ENCODE data around the gene MYO1D.
"Not testable (repeated sequence)": the region's sequence is repeated elsewhere in the genome, so short reads cannot be mapped to it uniquely, and the experiment has no call there.

Gene MYO1D

DNA sequence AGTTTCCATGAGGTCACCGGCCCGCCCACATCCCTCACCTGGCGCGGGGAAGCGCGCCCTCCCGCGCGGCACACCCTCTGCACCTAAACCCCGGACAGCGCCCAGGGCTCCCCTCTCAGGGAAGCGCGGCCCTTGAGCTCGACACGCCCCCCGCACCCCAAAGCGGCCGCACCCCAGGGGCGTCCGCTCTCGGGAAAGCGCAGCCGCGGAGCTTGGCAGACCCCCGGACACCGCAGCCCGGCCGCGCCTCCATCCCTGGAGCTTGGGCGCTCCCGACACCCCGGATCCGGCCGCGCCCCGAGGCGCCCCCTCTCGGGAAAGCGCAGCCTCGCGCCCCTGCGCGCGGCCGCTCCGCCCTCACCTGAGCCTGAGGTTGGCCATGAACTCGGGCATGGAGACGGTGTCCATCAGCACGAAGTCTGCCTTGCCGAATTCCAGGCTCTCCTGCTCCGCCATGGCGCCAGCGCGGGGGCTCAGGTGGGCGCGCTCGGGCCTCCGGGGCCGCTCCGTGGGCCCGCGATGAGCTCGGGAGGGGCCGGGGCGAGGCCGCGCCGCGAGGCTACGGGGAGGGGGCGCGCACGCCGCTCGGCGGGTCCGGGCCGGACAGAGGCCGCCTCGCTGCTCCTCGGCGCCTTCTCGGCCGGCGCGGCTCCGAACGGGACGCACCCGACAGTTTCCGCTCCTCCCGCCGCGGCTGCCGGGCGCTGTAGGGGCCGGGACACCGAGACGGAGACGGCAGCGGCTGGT lies at the start of gene MYO1D:
MYO1D (minus strand) TSS at position 708 of the 747 bp plus-strand sequence; CDS start at position 456, 252 bp downstream.
- no peak for FAIRE-seq

GRCh38 chr17:32926183-32926582 lies 49.3 kb upstream of the MYO1D start:
- no peak for FAIRE-seq

DNA sequence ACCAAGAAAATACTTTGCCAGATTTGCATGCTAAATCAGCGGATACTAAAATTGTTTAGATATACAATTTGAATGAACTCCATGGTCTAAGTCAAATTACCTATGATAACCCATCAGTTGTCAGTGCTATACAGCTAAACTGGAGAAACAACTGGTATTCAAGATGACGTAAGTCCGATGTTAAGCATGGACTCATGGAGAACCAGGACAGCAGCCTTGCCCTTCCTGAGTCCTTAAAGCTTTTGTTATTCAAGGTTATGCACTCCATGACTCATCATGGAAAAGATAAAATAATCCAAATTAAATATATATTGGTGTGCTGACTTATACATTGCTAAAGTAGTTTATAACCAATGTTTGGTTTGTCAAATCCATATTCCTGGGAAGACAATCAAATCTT lies 47.0 kb upstream of the MYO1D start:
- not testable (repeated sequence) for FAIRE-seq

DNA sequence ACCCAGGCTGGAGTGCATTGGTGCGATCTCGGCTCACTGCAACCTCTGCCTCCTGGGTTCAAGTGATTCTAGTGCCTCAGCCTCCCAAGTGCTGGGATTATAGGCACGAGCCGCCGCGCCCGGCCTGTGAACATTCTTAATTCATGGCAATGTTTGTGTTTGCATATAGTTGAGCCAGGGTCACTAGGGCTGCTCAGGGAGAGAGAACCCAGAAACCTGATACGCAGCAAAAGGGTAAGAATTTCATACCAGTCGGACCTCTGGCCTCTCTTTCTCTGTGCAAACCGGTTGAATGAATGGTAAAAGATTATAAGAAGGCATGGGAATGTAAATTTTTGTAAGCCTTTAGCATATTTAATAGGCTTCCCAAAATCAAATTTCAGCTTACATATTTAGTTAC lies 44.1 kb upstream of the MYO1D start:
- no peak for FAIRE-seq

- FAIRE-seq: no peak
Observed at GRCh38 chr17:32920293-32920692, 43.4 kb upstream of the MYO1D start.

- not testable (repeated sequence) for FAIRE-seq
Observed at GRCh38 chr17:32919876-32920275, 43.0 kb upstream of the MYO1D start.

GRCh38 chr17:32917842-32918241 lies 40.9 kb upstream of the MYO1D start:
- FAIRE-seq: no peak

DNA sequence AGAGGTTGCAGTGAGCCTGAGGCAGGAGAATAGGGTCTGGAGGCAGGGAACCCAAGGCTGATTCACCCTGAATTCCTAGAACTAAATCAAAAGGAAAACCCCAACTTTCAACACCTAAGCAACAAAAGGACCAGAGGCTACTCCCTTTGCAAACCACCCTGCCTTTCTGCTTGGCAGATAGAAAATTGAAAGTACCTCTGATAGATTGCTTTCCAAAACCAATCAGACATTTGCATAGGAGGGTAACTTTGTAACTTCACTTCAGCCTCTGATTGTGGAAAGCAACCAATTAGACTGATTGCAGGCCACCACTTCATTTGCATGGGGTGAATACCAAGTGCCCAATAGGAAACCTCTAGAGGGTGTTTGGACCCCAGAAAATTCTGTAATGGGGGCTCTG lies 40.2 kb upstream of the MYO1D start:
- FAIRE-seq: no peak

- no peak for FAIRE-seq
Observed at GRCh38 chr17:32916134-32916533, 39.2 kb upstream of the MYO1D start.

DNA sequence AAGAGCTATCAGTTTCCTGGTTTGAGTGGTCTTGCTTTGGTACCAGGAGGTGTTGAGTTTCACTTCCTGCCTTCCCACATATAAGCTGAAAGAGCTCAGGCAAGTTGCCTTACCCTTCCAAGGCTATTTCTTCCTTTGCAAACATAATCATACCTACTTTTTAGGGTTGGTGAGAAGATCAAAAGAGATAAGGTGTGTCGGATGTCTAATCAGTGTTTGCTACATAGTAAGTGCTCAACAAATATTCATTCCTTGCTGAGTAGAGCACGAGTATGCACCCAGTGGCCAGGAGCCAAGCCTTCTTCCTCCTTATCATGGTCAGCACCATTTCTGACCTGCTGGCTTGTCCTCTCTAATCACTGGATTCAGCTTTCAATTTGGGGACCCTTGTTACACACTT lies 38.3 kb upstream of the MYO1D start:
- FAIRE-seq: no peak

DNA sequence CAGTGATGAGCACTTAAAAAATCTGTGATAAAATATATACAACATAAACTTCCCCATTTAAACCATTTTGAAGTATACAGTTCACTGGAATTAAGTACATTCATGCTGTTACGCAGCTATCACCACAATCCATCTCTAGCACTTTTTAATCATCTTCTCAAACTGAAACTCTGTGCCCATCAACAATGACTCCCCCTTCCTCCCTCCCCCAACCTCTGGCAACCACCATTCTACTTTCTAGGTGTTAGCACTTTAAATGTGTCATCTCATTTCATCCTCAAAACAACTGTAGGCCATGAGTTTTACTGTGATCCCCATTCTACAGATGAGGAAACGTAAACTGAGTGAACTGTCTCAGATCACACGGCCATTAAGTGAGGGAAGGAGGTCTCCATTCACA lies 37.3 kb upstream of the MYO1D start:
- no peak for FAIRE-seq

DNA sequence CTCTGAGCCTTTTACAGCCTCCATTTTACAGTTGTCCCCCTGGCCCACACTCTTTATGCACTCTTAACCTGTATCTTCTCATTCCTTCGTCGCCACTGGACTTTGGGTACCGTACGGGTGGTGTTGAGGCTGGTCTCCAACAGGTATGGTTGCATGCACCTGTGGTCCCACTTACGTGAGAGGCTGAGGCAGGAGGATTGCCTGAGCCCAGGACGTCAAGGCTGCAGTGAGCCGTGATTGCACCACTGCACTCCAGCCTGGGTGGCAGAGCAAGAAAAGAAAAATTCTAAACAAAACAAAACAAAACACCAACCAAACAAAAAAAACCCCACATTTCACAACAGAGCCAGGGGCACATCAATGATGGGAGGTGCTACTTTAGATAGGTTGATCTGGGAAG lies 36.7 kb upstream of the MYO1D start:
- FAIRE-seq: no peak

DNA sequence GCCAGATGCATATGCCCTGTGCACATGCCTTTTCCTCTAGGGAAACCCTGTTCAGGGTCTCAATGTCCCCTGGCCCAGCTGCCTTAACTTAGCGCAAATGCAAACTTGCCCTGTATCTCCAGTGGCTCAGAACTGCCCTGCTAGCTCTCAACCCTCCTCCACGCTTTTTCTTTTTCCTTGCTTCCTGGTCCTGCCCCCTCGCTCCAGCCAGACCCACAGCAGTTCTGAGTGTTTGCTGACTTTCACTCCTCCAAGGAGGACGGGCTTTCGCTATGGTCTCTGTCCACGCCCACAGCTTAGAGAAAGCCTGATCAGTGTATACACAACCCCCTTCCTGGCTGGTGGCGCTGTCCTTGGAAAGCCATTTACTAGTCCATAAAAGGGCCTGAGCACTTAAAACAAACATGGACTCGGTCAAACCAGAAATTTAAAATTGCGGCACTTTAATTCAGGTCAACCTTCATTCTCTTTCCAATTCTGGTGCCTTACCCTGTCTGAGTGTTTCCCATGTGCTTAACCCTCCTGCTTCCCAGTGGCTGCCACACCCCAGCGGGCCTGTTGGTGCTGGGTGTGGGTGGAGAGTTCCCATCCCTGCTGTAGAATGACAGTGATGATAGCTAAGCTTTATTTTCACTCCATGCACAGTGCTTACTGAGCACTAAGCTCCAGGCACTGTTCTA lies 35.4 kb upstream of the MYO1D start:
- no peak for FAIRE-seq

DNA sequence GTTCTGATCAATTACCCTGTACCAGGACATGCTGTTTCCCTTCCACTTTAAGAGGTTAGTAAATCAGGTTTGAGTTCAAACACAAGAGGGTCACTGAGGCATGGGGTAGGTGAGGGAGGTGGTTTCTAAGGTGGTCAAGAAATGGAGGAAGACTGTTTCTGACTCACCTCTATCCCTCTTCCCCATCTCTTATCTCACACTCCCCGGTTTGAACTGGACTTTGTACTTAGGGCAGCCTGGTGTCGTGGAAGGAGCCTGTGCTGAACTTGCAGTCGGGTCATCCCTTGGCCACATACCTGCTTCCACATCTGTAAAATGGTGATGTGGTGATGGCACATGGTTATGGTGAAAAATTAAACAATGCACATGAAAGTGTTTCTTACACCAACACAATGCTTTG lies 33.8 kb upstream of the MYO1D start:
- no peak for FAIRE-seq

DNA sequence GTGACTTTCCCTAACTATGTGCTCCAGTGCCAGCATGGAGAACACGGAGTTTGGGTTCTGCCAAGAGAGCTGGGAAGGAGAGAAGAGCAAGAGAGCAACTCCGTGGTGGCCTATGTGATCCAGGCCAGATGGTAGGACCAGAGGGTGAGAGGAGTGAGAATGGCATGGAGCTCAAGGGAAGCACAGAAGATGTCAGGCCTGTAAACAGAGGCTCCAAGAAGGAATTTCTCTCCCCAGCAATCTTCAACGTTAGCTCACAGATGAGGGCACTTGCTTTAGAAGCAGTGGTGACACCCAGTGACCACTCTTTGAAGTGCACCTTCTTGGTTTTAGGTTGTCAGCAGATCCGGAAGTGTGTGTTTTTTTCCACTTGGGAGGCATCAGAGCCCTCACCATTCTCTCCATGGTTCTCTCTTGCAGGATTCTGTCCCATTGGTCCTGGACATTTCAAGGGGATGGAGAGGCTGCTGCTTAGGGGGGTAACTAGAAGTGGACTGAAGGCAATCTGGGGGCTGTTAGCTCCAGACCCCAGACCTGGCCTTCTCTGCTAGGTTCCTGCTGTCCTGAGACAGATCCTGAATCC lies 33.0 kb upstream of the MYO1D start:
- FAIRE-seq: no peak

- FAIRE-seq: no peak
Observed at GRCh38 chr17:32907583-32907982, 30.7 kb upstream of the MYO1D start.

GRCh38 chr17:32904891-32905290 lies 28.0 kb upstream of the MYO1D start:
- FAIRE-seq: no peak

GRCh38 chr17:32903774-32904673 lies 27.1 kb upstream of the MYO1D start:
- no peak for FAIRE-seq

GRCh38 chr17:32901743-32902142 lies 24.8 kb upstream of the MYO1D start:
- FAIRE-seq: no peak

- no peak for FAIRE-seq
Observed at GRCh38 chr17:32899236-32900013, 22.5 kb upstream of the MYO1D start.

- no peak for FAIRE-seq
Observed at GRCh38 chr17:32896647-32897258, 19.8 kb upstream of the MYO1D start.

GRCh38 chr17:32894245-32894644 lies 17.3 kb upstream of the MYO1D start:
- no peak for FAIRE-seq

All from G401.6 (cell line).